GM12875 (cell line): ENCODE measurements around the gene ERCC4.

Experiments
- H3K4me3 ChIP-seq: one replicate; pipeline ENCODE4 v1.5.1; 2011; ENCODE audit warnings: low read depth, low read length, control low read depth
- CTCF ChIP-seq: IDR thresholded peaks from 2 replicates; pipeline ENCODE4 v1.5.1; 2011; ENCODE audit warnings: low read depth, mild to moderate bottlenecking, control low read depth, inconsistent platforms, low read length, moderate library complexity, borderline replicate concordance; ENCODE audit not compliant: insufficient read depth

Gene ERCC4

GRCh38 chr16:13970708-13971422 is 50.9 kb downstream of the ERCC4 start:
- TF ChIP-seq CTCF: no peak
- H3K4me3 ChIP-seq: no peak overlapping the region

- no peak for TF ChIP-seq CTCF
- H3K4me3 ChIP-seq: no peak overlapping the region
These were observed 53.5 kb downstream of the ERCC4 start for GRCh38 chr16:13973321-13974023.

- no peak for TF ChIP-seq CTCF
- H3K4me3 ChIP-seq: no peak overlapping the region
These were observed 57.2 kb downstream of the ERCC4 start for GRCh38 chr16:13977177-13977576.

GRCh38 chr16:13982451-13982850 is 62.5 kb downstream of the ERCC4 start:
- H3K4me3 ChIP-seq: no peak overlapping the region
- no peak for TF ChIP-seq CTCF

GRCh38 chr16:13983625-13984024 is 63.7 kb downstream of the ERCC4 start:
- TF ChIP-seq CTCF: no peak
- H3K4me3 ChIP-seq: no peak overlapping the region

DNA sequence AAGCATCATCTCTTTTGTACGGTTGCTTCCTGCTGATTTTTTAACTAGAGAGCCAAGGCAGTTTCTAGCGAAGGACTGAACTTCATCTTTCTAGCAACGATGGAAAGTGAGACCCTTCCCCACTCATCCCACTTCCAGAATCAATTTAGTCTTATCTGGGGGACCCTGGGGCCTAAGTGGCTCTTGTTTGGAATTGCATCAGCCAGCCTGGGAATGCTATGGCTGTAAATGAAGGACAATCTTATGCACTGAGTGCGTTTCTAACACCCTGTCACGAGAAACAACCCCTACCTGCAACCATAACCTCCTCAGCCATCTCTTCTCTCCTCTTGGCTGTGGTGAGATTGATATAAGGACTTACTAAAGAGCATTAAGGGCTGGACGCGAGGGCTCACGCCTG is 64.8 kb downstream of the ERCC4 start:
- no peak overlapping the region for H3K4me3 ChIP-seq

More for the DNA sequence above, 64.8 kb downstream of the ERCC4 start:
- no peak for TF ChIP-seq CTCF
